ENCODE results near the gene COL4A2. TPM values are rescaled to one million over a fixed set of nuclear protein-coding genes. Genes with fewer than 3 reads are reported as not detected.

Gene COL4A2
- total RNA-seq, 4 donors from 2014 or later: 43.0 to 72.7 (median 53.5) TPM

GRCh38 chr13:110349239-110349638 is 42.2 kb downstream of the COL4A2 start:
- peaks cover 33% of the 10 kb centered on the region for H3K4me1 ChIP-seq
- 92% methylated on average over 5 of the region's 5 CpGs for WGBS
- H3K36me3 ChIP-seq: no peaks in the 10 kb centered on the region
- DNase-seq (ENCODE audit: low spot score in 2 of 2): no peak
- H3K9me3 ChIP-seq: no peaks in the 10 kb centered on the region
- no peaks in the 10 kb centered on the region for H3K27me3 ChIP-seq
- H3K27ac ChIP-seq: no peak overlapping the region
- no peak overlapping the region for H3K4me3 ChIP-seq
- TF ChIP-seq POLR2A (IDR thresholded peaks at IDR 0.05): no peak
- no peak for TF ChIP-seq POLR2AphosphoS5 (IDR thresholded peaks at IDR 0.05)

GRCh38 chr13:110350049-110350448 is 43.0 kb downstream of the COL4A2 start:
- Histone ChIP-seq H3K36me3 (no peaks in the 10 kb centered on the region), H3K4me1 (peaks cover 33% of the 10 kb centered on the region), H3K27ac (no peak overlapping the region), H3K4me3 (no peak overlapping the region), H3K27me3 (no peaks in the 10 kb centered on the region), H3K9me3 (no peaks in the 10 kb centered on the region)
- TF ChIP-seq POLR2A (IDR thresholded peaks at IDR 0.05): no peak
- no peak for TF ChIP-seq CTCF (IDR thresholded peaks at IDR 0.05)
- no peak for TF ChIP-seq POLR2AphosphoS5 (IDR thresholded peaks at IDR 0.05)
- TF ChIP-seq EP300 (IDR thresholded peaks at IDR 0.05): no peak
- no peak for DNase-seq (ENCODE audit: low spot score in 2 of 2)
- 85% methylated on average over 1 of the region's 1 CpG for WGBS

- Histone ChIP-seq H3K36me3 (no peaks in the 10 kb centered on the region), H3K4me3 (no peak overlapping the region), H3K9me3 (no peaks in the 10 kb centered on the region), H3K27me3 (no peaks in the 10 kb centered on the region), H3K27ac (no peak overlapping the region), H3K4me1 (peaks cover 33% of the 10 kb centered on the region)
- 84% methylated on average over 3 of the region's 3 CpGs for WGBS
- TF ChIP-seq POLR2A (IDR thresholded peaks at IDR 0.05) (no peak), EP300 (IDR thresholded peaks at IDR 0.05) (no peak), POLR2AphosphoS5 (IDR thresholded peaks at IDR 0.05) (no peak), CTCF (IDR thresholded peaks at IDR 0.05) (no peak)
- no peak for DNase-seq (ENCODE audit: low spot score in 2 of 2)
Observed at GRCh38 chr13:110350509-110350908, 43.4 kb downstream of the COL4A2 start.

- no peaks in the 10 kb centered on the region for H3K9me3 ChIP-seq
- no peaks in the 10 kb centered on the region for H3K36me3 ChIP-seq
- 80% methylated on average over 6 of the region's 6 CpGs for WGBS
- no peak overlapping the region for H3K27ac ChIP-seq
- peaks cover 28% of the 10 kb centered on the region for H3K4me1 ChIP-seq
- DNase-seq (ENCODE audit: low spot score in 2 of 2): no peak
- no peaks in the 10 kb centered on the region for H3K27me3 ChIP-seq
- no peak overlapping the region for H3K4me3 ChIP-seq
- no peak for TF ChIP-seq CTCF (IDR thresholded peaks at IDR 0.05)
- no peak for TF ChIP-seq EP300 (IDR thresholded peaks at IDR 0.05)
- TF ChIP-seq POLR2A (IDR thresholded peaks at IDR 0.05): no peak
- TF ChIP-seq POLR2AphosphoS5 (IDR thresholded peaks at IDR 0.05): no peak
Observed at GRCh38 chr13:110351636-110352420, 44.7 kb downstream of the COL4A2 start.

GRCh38 chr13:110352735-110353134 is 45.7 kb downstream of the COL4A2 start:
- H3K27ac ChIP-seq: no peak overlapping the region
- TF ChIP-seq EP300 (IDR thresholded peaks at IDR 0.05) (no peak), POLR2AphosphoS5 (IDR thresholded peaks at IDR 0.05) (no peak), POLR2A (IDR thresholded peaks at IDR 0.05) (no peak), CTCF (IDR thresholded peaks at IDR 0.05) (no peak)
- H3K27me3 ChIP-seq: no peaks in the 10 kb centered on the region
- peaks cover 19% of the 10 kb centered on the region for H3K4me1 ChIP-seq
- no peaks in the 10 kb centered on the region for H3K9me3 ChIP-seq
- H3K36me3 ChIP-seq: no peaks in the 10 kb centered on the region
- no peak overlapping the region for H3K4me3 ChIP-seq
- DNase-seq (ENCODE audit: low spot score in 2 of 2): no peak
- WGBS: 95% methylated on average over 6 of the region's 8 CpGs

Data from suprapubic skin (tissue), 4 donors.